ENCODE measurements around the gene HBQ1.
"Not testable (repeated sequence)": the region's sequence is repeated elsewhere in the genome, so short reads cannot be mapped to it uniquely, and the experiment has no call there.

The HBQ1 gene

DNA sequence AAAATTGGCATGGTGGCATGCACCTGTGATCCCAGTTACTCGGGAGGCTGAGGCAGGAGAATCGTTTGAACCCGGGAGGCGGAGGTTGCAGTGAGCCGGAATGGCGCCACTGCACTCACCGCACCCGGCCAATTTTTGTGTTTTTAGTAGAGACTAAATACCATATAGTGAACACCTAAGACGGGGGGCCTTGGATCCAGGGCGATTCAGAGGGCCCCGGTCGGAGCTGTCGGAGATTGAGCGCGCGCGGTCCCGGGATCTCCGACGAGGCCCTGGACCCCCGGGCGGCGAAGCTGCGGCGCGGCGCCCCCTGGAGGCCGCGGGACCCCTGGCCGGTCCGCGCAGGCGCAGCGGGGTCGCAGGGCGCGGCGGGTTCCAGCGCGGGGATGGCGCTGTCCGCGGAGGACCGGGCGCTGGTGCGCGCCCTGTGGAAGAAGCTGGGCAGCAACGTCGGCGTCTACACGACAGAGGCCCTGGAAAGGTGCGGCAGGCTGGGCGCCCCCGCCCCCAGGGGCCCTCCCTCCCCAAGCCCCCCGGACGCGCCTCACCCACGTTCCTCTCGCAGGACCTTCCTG lies at the start of gene HBQ1:
Gene HBQ1 (plus strand): TSS at position 359 of the 575 bp plus-strand sequence. CDS start 28 bp downstream, at position 387.
- peak in 1 of 3 experiments; percentile 38 for DNase-seq (ENCODE audit: low read depth in 3 of 3)

DNA sequence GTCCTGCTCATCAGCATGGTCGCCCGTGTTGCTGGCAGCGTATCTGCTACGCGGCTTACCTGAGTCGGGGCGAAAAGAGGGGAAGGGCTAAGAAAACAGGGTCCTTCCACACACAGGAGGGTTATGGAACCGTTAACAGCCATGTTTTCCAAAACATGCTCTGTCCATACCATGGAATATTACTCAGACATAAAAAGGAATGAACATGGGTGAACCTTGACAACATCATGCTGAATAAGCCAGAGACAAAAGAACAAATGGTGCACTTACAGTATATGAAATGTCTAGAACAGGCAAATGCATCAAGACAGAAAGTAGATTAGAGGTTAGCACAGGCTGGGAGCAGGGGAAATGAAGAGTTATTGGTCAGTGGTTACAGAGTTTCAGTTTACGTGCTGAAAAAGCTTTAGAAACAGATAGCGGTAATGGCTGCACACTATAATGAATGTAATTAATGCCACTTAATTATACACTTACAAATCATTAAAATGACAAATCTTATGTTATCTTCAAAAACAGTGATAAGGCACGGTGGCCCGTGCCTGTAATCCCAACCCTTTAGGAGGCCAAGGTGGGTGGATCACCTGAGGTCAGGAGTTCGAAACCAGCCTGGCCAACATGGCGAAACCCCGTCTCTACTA lies 49.6 kb upstream of the HBQ1 start:
- DNase-seq (ENCODE audit: low read depth in 3 of 3) = no peak

DNA sequence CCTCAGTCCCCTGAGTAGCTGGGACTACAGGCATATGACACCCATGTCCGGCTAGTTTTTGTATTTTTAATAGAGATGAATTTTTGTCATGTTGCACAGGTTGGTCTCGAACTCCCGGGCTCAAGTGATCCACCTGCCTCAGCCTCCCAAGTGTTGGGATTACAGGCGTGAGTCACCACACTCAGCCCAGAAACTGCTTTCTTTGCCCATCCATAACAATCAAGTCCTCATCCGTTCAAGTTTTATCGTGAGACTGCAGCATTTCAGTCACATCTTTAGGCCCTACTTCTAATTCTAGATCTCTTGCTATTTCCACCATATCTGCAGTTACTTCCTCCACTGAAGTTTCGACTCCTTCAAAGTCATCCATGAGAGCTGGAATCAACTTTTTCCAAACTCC lies 48.1 kb upstream of the HBQ1 start:
- no peak for DNase-seq (ENCODE audit: low read depth in 3 of 3)

DNA sequence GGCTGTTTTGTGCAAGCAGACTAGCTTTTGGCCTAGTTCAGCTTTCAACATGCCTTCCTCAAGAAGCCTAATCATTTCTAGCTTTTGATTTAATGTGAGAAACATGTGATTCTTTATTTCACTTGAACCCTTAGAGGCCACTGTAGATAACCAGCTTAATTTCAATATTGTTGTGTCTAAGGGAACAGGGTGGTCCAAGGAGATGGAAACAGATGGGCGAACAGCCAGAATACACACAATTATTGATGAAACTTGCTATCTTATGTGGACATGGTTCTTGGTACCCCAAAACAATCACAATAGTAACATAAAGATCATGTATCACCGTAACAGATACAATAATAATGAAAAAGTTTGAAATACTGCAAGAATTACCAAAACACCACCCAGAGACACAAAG lies 46.5 kb upstream of the HBQ1 start:
- DNase-seq (ENCODE audit: low read depth in 3 of 3) = no peak

DNA sequence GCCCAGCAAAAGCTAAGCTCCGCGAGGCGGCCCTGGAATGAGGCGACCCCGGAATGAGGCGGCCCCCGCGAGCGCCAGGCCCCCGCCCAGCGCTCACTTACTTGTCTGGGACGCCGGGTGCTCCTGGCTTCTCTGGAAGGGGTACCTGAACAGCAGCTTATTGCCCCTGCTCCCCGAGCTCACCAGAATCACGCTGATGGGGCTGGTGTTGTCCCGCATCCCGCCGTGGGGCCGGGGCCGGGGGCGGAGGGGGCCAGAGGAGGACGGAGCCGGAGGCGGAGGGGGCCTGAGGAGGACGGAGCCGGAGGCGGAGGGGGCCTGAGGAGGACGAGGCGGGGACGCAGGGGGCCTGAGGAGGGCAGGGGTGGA lies 42.2 kb upstream of the HBQ1 start:
- DNase-seq (ENCODE audit: low read depth in 3 of 3) = peak in 1 of 3 experiments; percentile 29

DNA sequence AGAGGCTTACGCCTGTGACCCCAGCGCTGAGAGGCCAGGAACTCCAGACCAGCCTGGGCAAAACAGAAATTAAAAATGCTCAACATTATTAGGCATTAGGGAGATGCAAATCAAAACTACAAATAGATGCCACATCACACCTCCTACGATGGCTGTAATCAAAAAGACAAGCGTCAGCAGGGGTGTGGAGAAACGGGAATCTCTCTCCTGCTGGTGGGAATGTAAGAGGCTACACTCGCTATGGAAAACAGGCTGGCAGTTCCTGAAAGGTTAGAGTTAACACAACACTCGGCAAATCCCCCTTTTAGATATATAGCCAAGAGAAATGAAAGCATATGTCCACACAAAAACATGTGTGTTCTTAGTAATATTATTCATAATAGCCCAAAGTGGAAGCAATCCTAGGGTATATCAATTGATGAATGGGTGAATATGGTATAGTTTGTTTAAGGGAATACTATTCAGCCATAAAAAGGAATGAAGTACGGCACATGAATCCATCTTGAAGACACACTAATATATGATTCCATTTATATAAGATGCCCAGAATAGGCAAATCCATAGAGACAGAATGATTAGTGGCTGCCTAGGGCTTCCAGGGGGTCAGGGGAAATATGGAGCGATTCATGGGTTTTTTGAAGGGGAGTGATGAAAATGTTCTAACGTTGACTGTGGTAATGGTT lies 39.9 kb upstream of the HBQ1 start:
- DNase-seq (ENCODE audit: low read depth in 3 of 3) = no peak

DNA sequence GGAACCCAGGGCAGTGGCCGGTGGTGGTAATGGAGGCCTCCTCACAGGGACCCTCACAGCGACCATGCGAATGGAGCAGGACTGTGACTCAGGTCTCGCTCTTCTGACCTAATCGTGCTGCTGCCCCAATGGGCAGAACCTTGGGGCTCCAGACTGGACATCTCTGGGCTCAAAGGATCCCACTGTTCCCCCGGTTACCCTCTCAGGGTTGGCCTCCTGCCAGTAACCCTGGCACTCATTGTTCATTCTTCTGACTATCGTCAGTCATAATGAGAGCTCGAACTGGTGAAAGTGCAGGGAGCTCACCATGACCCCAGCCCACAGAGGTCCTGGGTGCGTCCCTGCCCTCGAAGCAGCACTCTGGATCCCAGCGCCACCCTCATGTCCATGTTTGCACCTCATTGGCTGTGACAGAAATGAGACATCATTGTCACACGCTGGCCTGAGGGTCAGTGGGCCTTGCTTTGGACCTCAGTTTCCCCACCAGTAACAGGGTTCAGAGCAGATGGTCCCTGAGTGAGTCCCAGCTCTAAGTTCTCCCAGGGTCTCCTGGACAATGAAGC lies 37.8 kb upstream of the HBQ1 start:
- no peak for DNase-seq (ENCODE audit: low read depth in 3 of 3)

DNA sequence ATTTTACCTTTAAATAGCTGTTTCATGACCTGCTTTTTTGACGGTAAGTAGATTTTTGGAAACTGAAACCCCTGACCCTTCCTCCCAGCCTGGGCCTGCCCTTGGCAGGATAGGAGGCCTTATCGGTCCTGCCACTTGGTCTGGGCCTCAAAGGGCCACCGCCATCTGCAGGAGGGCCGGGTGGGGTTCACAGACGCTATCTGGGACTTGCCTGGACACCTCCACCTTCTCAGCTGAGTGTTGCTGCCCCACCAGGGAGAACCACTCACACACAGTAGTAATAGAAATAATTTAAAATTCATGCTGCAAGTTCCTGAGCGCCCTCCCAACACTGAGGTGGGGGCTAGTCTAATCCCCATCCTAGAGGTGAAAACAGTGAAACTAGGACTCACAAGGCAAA lies 37.2 kb upstream of the HBQ1 start:
- no peak for DNase-seq (ENCODE audit: low read depth in 3 of 3)

DNA sequence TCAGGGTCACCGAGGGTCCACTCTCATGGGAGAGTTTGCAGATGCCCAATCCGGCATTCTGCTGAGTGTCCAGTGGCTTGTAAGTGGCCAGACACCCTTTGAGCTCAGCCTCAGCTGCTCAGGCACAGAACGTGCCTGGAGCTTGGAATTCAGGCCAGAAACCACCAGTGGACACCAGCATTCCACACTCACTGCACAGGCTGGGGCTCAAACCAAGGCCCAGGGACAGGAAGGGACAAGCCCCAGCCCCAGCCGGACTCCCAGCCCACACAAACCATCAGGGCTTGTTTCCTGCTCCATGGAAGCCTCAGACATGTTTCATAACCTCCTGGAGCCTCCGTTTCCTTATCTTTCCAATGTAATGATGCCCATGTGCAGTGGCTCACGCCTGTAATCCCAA lies 36.8 kb upstream of the HBQ1 start:
- DNase-seq (ENCODE audit: low read depth in 3 of 3) = no peak

DNA sequence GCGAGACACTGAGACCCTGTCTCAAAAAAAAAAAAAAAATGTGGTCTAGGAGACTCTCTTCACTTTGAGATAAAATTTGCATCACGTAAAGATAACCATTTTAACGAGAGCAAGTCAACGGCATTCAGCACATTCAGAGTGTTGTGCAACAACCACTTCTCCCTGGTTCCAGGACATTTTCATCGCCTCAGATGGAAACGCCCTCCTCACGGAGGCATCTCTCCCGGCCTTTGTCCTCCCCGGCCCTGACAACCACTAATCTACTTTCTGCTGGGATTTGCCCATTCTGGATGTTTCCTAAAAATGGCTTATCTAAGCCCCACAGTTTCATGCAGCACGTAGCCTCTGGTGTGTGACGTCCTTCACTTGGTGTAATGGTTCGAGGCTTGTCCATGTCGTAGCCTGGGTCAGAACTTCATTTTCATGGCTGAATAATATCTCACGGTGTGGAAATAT lies 35.4 kb upstream of the HBQ1 start:
- no peak for DNase-seq (ENCODE audit: low read depth in 3 of 3)

DNA sequence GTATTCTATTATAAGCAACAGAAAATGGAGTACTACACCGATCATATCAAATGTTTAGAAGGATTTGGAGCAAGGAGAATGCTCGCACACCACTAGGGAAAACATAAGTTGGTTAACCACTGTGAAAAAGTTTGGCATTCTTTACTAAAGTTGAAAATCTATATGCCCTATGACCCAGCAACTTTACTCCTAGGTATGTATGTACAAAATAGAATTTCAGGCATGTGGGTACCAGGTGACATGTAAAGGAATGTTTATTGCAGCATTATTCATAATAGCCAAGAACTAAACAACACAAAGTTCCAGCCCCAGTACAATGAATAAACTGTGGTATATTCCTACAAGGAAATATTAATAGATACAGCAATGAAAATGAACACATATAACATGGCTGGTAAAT lies 33.6 kb upstream of the HBQ1 start:
- no peak for DNase-seq (ENCODE audit: low read depth in 3 of 3)

DNA sequence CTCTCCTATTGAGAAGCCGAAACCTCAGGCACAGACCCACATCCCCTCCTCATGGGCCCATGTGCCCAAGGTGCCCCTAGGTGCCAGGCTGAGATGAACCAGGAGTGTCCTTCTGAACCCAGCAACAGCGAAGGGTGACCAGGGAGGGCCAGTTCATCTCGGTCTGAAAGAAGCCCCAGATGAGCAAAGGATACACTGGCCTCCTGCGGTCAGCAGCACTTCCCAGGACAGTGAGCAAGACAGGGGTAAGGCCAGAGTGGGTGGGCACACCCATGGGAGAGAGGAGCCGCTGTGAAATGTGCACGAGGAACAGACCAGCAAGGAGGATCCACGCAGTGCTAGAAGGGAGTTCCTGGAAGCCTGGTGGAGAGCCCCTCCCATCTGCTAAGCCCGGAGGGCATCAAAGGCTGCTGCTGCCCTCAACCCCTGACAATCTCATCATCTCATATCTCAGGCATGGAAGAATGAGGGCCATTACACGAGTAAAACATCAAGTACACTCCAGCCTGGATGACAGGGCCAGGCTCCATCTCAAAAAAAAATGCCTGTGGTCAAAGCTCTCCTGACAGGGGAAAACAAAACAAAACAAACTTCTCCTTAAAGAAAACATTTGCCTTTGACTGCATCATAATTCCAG lies 31.1 kb upstream of the HBQ1 start:
- no peak for DNase-seq (ENCODE audit: low read depth in 3 of 3)

DNA sequence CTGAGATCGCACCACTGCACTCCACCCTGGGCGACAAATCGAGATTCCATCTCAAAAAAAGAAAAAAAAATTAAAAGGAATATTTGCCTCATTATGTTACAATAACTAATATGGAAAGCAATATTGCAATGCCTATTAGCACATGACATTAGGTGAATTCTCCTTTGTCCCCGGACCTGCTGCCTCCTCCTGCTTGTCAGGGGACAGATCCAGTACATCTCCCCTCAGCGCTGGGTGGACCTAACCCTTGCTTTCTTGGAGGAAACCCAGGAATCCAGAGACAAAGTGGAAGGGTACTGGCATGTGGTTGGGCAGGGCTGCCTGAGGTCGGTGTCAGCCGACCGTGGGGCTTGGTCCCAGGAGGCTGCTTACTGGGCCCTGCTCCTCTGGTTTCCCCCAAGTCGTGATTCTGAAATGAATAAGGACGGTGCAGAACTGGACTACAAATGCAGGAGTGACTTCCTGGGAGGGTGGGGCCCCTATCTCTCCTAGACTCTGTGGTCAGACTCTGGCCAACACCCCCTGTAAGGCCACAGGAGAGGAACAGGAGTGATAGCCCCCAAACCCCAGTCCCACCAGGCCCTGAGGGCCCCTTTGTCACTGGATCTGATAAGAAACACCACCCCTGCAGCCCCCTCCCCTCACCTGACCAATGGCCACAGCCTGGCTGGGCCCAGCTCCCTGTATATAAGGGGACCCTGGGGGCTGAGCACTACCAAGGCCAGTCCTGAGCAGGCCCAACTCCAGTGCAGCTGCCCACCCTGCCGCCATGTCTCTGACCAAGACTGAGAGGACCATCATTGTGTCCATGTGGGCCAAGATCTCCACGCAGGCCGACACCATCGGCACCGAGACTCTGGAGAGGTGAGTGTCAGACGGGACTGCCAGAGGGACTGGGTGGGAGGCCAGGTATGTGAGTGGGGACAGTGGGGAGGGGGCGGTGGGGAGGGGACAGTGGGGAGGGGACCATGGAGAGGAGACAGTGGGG lies 27.8 kb upstream of the HBQ1 start, which contains the start of gene HBZ:
Gene HBZ (plus strand): TSS at position 504 of the 988 bp plus-strand sequence. CDS start 266 bp downstream, at position 770.
- no peak for DNase-seq (ENCODE audit: low read depth in 3 of 3)

DNA sequence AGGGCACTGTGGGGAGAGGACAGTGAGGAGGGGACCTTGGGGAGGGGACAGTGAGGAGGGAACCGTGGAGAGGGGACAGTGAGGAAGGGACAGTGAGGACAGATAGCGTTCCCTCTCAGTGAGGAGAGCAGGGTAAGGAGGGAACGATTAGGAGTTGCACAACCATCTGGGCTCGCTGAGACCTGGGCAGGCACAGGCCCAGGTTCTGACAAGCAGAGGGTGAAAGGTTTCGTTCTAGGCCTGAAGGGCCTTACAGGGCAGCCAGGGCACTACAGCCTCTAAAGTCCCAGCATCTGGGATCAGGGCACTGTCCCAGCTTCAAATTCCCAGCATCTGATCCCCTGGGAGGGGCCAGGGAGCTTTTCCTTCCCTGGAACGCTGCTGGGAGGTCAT lies 27.1 kb upstream of the HBQ1 start:
- DNase-seq (ENCODE audit: low read depth in 3 of 3) = not testable (repeated sequence)

DNA sequence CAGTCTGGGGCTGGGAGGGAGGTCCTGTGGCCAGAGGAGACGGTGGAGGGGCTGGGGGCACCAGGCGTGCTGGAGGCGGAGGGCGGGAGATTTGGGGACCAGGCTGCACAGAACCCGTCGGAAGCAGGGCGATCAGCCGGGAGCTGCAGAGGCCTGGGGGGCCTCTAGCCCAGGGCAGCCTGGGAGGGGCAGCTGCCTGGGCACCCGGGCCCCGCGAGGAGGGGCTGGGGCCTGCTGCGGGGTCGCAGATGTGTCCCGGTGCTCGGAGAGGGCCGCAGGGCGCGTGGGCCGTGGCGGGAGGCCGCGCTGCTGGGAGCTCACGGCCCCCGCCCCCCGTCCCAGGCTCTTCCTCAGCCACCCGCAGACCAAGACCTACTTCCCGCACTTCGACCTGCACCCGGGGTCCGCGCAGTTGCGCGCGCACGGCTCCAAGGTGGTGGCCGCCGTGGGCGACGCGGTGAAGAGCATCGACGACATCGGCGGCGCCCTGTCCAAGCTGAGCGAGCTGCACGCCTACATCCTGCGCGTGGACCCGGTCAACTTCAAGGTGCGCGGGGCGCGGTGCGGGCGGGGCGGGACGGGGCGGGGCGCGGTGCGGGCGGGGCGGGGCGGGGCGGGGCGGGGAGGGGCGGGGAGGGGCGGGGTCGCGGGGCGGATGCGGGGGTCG lies 26.6 kb upstream of the HBQ1 start:
- DNase-seq (ENCODE audit: low read depth in 3 of 3) = not testable (repeated sequence)

DNA sequence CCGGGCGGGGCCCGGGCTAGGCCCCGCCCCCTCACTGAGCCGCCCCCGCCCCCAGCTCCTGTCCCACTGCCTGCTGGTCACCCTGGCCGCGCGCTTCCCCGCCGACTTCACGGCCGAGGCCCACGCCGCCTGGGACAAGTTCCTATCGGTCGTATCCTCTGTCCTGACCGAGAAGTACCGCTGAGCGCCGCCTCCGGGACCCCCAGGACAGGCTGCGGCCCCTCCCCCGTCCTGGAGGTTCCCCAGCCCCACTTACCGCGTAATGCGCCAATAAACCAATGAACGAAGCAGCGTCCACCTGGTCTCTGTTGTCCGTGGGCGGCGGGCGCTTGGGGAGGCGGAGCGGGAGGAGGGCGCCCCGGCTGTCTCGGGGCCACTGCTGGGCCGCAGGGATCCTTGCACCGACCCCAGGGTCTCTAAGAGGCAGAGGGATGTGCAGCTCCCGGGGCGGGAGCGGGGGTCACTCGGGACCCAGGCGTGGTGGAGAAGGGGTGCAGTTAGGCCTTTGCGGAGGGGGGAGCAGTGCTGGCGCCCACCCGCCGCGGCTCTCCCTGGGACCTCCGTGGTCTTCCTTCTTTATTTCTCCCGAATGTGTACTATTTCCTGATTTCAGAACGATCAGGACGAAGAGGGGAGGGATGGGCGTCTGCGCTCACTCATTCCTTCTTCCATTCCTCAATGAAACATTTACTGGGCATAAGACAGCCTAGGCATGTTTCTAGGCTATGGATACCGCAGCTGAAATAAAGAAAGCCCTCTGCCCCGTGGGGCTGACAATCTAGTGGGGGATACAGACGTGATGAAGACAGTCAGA lies 25.8 kb upstream of the HBQ1 start:
- peak in 1 of 3 experiments; percentile 19 for DNase-seq (ENCODE audit: low read depth in 3 of 3)

DNA sequence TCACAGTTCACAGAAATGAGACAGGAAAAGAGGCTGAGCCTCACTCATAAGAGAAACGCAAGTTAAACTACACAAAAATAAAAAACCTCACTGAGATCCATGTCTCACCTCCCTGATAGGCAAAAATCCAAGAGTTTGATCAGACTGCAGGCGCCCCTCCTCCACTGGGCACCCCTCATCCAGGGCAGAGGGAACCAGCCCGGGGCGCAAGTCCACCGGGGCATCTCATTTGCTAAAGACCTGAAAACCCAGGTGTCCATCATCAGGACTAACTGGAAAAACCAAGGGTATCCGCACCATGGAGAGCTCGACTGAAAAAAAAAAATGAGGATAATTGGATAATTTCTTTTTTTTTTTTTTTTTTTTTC lies 25.2 kb upstream of the HBQ1 start:
- DNase-seq (ENCODE audit: low read depth in 3 of 3) = no peak

DNA sequence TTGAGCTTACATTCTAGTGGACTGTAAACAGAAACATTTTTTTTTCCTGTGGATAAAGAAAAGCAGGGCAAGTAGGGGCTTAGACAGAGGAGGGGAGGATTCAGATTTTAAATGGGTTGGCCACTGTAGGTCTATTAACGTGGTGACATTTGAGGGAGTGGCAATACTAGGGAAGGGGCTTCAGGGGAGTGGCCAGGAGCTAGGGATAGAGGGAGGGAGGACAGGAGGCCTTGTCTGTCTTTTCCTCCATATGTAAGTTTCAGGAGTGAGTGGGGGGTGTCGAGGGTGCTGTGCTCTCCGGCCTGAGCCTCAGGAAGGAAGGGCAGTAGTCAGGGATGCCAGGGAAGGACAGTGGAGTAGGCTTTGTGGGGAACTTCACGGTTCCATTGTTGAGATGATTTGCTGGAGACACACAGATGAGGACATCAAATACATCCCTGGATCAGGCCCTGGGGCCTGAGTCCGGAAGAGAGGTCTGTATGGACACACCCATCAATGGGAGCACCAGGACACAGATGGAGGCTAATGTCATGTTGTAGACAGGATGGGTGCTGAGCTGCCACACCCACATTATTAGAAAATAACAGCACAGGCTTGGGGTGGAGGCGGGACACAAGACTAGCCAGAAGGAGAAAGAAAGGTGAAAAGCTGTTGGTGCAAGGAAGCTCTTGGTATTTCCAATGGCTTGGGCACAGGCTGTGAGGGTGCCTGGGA lies 21.0 kb upstream of the HBQ1 start:
- no peak for DNase-seq (ENCODE audit: low read depth in 3 of 3)

DNA sequence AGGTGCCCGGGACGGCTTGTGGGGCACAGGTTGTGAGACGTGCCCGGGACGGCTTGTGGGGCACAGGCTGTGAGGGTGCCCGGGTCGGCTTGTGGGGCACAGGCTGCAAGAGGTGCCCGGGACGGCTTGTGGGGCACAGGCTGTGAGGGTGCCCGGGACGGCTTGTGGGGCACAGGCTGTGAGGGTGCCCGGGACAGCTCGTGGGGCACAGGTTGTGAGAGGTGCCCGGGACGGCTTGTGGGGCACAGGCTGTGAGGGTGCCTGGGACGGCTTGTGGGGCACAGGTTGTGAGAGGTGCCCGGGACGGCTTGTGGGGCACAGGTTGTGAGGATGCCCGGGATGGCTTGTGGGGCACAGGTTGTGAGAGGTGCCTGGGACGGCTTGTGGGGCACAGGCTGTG lies 20.0 kb upstream of the HBQ1 start:
- not testable (repeated sequence) for DNase-seq (ENCODE audit: low read depth in 3 of 3)
